Right lobe of liver (tissue), 4 donors: Measurements from ENCODE around the gene SNAI1.

Experiments used
- POLR2A ChIP-seq: fragments of 450-650 bp; IDR thresholded peaks from one replicate; pipeline ENCODE4 v1.6.1; 2017; ENCODE audit warnings: antibody characterized with exemption, mild to moderate bottlenecking
- TF ChIP-seq, protein P1 (sequence below), 4 donors: fragments of 200-600 bp in 3 of 4; fragments of 450-650 bp in 1 of 4; IDR thresholded peaks; one replicate each; pipeline versions ENCODE4 v1.5.1 to v1.8.0; 2016 to 2022; ENCODE audit warnings: antibody characterized with exemption in 4 of 4, mild to moderate bottlenecking in 2 of 4
- donor health status: DM: no; HTN: no; CAD: no.
- donor health status: DM: no; HTN: no; CAD: no.
- donor health status: DM: no; HTN: yes; CAD: no.

DNA sequence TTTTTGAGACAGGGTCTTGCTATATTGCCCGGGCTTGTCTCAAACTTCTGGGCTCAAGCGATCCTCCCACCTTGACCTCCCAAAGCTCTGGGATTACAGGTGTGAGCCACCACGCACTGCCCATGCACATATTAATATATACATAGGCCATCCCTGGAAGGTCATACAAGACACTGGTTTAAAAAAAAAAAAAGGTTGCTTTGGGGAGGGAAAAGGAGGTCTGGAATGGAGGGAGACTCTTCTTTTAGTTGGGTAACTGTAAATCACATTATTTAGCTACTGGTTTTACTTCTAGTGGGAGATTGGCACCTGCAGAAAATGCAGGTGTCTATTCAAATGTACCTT, 4.1 kb upstream of the SNAI1 start:
- TF ChIP-seq, protein P1, sequence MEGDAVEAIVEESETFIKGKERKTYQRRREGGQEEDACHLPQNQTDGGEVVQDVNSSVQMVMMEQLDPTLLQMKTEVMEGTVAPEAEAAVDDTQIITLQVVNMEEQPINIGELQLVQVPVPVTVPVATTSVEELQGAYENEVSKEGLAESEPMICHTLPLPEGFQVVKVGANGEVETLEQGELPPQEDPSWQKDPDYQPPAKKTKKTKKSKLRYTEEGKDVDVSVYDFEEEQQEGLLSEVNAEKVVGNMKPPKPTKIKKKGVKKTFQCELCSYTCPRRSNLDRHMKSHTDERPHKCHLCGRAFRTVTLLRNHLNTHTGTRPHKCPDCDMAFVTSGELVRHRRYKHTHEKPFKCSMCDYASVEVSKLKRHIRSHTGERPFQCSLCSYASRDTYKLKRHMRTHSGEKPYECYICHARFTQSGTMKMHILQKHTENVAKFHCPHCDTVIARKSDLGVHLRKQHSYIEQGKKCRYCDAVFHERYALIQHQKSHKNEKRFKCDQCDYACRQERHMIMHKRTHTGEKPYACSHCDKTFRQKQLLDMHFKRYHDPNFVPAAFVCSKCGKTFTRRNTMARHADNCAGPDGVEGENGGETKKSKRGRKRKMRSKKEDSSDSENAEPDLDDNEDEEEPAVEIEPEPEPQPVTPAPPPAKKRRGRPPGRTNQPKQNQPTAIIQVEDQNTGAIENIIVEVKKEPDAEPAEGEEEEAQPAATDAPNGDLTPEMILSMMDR (IDR thresholded peaks at IDR 0.05), result no peak
- TF ChIP-seq POLR2A, result no peak
